C4-2B (cell line): ENCODE results near the gene GATA2.

ENCODE experiments used
- H3K27ac ChIP-seq: fragments of 450-650 bp; 2 replicates; pipeline ENCODE4 v1.5.1; 2017
- ZFX ChIP-seq: fragments of 450-650 bp; IDR thresholded peaks from 2 replicates; pipeline ENCODE4 v1.6.1; 2017
- TF ChIP-seq, protein P1 (sequence below): fragments of 450-650 bp; conservative IDR thresholded peaks from 2 replicates; pipeline ENCODE4 v1.5.1; 2017; ENCODE audit warnings: mild to moderate bottlenecking

Gene GATA2

DNA sequence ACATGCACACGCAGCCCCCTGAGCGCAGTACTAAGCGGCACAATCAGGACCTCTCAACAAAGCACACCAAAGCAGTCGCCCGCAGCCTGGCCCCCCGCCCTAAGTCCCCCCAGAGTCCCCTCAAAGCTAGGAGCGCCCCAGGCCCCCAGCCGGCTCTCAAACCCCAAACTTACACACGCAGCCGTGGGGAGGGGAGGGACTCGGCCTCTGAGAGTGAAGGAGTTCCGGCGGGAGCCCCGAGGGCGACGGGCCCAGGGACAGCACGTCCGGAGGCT lies 5.5 kb downstream of the GATA2 start:
- H3K27ac ChIP-seq = peak overlapping the region; percentile 99

DNA sequence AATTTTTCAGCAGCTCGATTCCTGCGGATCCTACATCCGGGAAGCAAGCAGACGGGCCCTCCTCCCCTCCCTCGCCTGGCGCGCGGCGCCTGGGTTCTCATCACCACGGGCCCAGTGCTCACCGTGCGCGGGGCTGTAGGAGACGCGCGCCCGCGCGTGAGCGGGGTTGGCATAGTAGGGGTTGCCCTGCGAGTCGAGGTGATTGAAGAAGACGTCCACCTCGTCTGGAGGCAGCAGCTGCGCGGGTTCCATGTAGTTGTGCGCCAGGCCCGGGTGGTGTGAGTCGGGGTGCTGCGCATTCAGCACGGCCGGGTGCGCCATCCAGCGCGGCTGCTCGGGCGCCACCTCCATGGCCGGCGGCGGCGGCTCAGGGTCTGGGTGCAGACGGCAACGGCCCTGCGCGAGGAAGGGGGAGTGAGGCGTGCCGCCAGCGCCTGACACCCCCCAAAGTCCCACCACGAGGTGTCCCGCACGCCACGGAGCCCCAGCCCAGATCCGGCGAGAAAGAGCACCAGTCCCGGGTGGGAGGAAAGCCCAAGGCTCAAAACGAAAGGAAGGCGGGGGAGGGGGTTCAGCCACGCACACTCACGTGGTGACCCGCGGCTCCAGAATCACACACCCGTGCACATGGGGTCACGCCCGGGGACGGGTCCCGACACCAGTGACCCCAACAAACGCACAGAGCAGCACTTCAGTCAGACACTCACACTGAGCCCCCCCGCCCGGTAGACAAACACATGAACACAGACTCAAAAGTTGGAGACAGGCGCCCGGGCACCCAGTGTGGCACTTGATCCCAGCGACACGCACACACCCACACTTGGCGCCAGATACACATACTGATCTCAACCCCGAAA lies 6.1 kb downstream of the GATA2 start:
- TF ChIP-seq, protein P1, sequence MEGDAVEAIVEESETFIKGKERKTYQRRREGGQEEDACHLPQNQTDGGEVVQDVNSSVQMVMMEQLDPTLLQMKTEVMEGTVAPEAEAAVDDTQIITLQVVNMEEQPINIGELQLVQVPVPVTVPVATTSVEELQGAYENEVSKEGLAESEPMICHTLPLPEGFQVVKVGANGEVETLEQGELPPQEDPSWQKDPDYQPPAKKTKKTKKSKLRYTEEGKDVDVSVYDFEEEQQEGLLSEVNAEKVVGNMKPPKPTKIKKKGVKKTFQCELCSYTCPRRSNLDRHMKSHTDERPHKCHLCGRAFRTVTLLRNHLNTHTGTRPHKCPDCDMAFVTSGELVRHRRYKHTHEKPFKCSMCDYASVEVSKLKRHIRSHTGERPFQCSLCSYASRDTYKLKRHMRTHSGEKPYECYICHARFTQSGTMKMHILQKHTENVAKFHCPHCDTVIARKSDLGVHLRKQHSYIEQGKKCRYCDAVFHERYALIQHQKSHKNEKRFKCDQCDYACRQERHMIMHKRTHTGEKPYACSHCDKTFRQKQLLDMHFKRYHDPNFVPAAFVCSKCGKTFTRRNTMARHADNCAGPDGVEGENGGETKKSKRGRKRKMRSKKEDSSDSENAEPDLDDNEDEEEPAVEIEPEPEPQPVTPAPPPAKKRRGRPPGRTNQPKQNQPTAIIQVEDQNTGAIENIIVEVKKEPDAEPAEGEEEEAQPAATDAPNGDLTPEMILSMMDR = no peak
- peak; percentile 50; the same call in 1 of the 2 replicates for TF ChIP-seq ZFX
- H3K27ac ChIP-seq = peak overlapping the region; percentile 99

More for the DNA sequence above, 5.5 kb downstream of the GATA2 start:
- TF ChIP-seq, protein P1 = no peak
- no peak for TF ChIP-seq ZFX

DNA sequence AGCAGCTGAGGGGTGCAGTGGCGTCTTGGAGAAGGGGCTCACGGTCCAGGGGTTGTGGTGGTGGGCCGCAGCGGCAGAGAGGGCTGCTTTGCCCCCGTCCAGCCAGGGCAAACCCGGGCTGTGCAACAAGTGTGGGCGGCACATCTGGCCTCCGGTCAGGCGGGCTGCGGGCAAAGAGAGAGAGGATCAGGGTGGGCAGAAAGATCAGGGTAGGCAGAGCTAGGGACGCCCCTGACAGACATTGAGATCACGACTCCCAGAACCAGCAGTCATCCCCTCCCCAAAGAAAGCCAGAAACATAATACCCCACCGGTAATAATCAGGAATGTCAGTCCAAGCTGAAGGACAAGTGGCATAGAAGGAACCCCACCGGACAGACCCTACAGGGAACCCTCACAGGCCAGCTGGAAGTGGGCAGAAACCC lies 6.8 kb downstream of the GATA2 start:
- TF ChIP-seq, protein P1 = no peak
- TF ChIP-seq ZFX = no peak
- H3K27ac ChIP-seq = peak overlapping the region; percentile 99

GRCh38 chr3:128485282-128486204 lies 7.5 kb downstream of the GATA2 start:
- TF ChIP-seq, protein P1 = no peak
- no peak for TF ChIP-seq ZFX

GRCh38 chr3:128484404-128485281 lies 8.4 kb downstream of the GATA2 start:
- TF ChIP-seq, protein P1 = no peak
- no peak for TF ChIP-seq ZFX
- peak overlapping the region; percentile 99 for H3K27ac ChIP-seq

More at GRCh38 chr3:128485282-128486204, 7.5 kb downstream of the GATA2 start:
- H3K27ac ChIP-seq = peak overlapping the region; percentile 99

DNA sequence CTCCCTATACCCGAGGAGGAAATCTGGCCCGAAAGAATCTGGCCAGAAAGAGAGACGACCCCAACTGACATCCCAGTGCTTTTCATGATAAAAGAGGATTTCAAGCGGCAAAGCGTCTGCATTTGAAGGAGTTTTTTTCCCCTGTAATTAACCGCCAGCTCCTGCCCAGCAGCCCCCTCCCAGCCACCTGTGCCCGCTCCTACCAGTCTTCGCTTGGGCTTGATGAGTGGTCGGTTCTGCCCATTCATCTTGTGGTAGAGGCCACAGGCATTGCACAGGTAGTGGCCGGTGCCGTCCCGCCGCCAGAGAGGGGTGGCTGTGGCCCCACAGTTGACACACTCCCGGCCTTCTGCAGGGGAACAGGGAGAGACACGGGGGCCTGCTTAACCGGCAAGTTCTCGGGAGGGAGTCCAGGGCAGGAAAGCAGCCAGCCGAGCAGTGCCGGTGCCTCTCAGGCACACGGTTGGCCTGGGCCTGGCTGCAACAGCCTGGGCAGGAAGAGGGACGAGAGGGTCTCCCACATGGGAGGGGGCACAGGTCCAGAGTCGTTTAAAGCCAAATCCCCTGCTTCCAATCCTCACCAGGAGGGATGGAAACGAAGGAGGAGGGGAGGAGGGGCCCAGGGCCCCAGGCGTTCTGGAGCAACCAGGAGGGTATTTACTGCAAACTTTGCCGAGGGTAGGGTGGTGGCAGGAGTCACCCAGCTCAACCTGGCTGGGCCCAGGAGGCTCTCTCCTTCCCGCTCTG lies 9.2 kb downstream of the GATA2 start:
- H3K27ac ChIP-seq = peak overlapping the region; percentile 99
- TF ChIP-seq ZFX = no peak
- TF ChIP-seq, protein P1 = no peak
